Stimulated activated naive CD8-positive, alpha-beta T cell treated with anti-CD3 and anti-CD28 coated beads, Interleukin-15, amount 100 ng/mL, for 72 hours (primary cell): ENCODE data around the gene FLT1.
A peak's percentile ranks its signal among the peaks of the same experiment; 100 is the strongest.

Experiments
- ATAC-seq: fragments of 150-1000 bp; cut with Tn5 transposase; 2 replicates; pipeline ENCODE4 v1.10.0; 2021; ENCODE audit warnings: mild to moderate bottlenecking, moderate library complexity
- DNase-seq, 2 donors: peaks; one replicate each; pipeline ENCODE4 v3.0.0; 2021 to 2022
- H3K27ac Mint-ChIP-seq, 2 donors: one replicate each; pipeline ENCODE4 v1.8.0; 2022; ENCODE audit warnings: mild to moderate bottlenecking in 2 of 2, mixed read lengths in 2 of 2, moderate library complexity in 2 of 2
- H3K27me3 Mint-ChIP-seq: one replicate; pipeline ENCODE4 v1.8.0; 2022; ENCODE audit warnings: mixed read lengths
- H3K4me1 Mint-ChIP-seq: one replicate; pipeline ENCODE4 v1.8.0; 2022; ENCODE audit warnings: mild to moderate bottlenecking, mixed read lengths
- H3K4me3 Mint-ChIP-seq, 2 donors: one replicate each; pipeline ENCODE4 v1.8.0; 2022; ENCODE audit warnings: mild to moderate bottlenecking in 2 of 2, mixed read lengths in 2 of 2, moderate library complexity in 1 of 2
- H3K9me3 Mint-ChIP-seq, 2 donors: one replicate each; pipeline ENCODE4 v1.8.0; 2022; ENCODE audit warnings: mixed read lengths in 2 of 2

FLT1 gene

DNA sequence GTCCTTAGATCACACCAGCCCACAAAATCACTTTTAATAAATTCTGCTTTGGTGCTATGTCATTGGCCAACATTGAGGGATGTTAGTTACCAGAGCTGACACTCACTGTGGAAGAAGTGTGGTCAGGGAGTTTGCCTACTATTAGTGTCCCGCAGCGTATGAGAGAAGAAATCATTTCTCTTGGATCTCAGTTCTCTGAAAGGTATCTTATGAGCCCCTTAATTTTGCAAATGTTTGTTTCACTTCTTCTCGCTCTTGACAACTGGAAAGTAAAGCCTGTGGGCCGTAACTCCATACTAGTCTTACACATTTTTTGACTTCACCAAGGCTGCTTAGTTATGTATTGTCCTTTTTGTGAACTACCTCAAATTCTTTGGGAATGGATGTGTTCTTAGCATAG, 80.9 kb downstream of the FLT1 start:
- DNase-seq, result no peak
- Mint-ChIP-seq H3K27ac (no peak overlapping the region), H3K9me3 (no peaks in the 10 kb centered on the region), H3K4me1 (peaks cover 12% of the 10 kb centered on the region), H3K4me3 (no peak overlapping the region), H3K27me3 (peaks cover 12% of the 10 kb centered on the region)
- ATAC-seq, result no peak

DNA sequence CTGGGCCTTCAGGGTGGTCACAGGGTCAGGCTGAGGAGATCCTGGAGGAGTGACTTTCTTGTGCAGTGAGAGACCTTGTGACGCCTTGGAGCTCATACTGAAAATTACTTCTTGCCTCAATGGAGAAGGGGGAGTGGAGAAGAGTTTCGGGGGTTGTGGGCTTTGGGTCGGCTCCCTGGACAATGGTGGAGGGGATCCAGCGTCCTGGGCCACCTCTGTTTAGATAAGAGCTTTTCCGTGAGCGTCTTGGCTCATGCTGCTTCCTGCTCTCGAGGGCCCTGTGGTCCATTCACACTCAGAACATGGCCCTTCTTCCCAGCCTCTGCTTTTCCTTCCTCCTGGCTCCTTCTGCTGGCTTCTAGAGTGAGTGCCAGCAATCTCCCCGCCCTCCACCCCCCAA, 81.9 kb downstream of the FLT1 start:
- Mint-ChIP-seq H3K27me3 (peaks cover 13% of the 10 kb centered on the region), H3K4me3 (no peak overlapping the region), H3K27ac (no peak overlapping the region), H3K9me3 (no peaks in the 10 kb centered on the region), H3K4me1 (peaks cover 23% of the 10 kb centered on the region)
- ATAC-seq (no peak), DNase-seq (no peak)

DNA sequence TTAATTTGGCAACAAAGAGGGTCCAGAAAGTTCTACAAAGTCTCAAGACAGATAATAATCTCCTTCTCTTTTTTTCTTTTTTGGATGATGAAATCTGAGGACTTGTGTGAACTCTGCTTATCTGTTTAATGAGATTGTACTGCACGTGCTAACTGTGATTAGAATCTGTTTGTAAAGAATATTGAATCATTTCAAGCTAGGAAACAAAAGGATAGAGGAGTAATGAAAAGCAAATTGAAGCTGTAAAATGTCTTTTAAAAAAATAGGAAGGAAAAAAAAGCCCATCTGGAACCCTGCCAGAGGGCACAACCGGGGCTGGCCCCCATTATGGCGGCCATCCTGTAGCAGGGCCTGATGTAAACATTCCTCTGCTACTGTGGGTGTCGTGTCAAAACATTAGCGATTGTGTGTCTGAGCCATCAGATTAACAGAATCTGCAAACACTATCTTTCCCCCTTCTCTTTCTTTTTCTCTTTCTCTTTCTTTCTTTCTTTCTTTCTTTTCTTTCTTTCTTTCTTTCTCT, 83.0 kb downstream of the FLT1 start:
- Mint-ChIP-seq H3K4me1 (peaks cover 25% of the 10 kb centered on the region), H3K4me3 (no peak overlapping the region), H3K27me3 (peaks cover 13% of the 10 kb centered on the region), H3K9me3 (no peaks in the 10 kb centered on the region), H3K27ac (peak overlapping the region in 1 of 2 donors; percentile 58)
- DNase-seq (no peak), ATAC-seq (no peak)

DNA sequence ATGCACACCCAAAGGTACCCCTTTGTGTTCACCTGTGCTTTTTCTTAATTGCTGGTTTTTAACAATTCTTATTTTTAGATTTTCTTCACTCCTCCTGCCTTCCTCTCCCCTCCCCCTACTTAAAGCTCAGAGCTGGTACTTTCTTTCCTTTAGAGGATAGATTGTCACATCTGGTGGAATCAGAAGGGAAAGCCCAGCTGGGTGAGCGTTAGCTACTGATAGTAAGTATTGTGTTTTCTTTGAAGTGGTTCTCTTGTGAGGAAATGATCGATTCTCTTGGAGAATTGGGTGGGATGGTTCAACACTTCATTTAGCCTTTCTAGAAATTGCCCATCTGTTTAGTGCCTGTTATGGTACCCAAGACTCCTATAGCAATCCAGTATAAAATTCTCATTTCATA, 84.8 kb downstream of the FLT1 start:
- H3K4me3 Mint-ChIP-seq, result no peak overlapping the region

DNA sequence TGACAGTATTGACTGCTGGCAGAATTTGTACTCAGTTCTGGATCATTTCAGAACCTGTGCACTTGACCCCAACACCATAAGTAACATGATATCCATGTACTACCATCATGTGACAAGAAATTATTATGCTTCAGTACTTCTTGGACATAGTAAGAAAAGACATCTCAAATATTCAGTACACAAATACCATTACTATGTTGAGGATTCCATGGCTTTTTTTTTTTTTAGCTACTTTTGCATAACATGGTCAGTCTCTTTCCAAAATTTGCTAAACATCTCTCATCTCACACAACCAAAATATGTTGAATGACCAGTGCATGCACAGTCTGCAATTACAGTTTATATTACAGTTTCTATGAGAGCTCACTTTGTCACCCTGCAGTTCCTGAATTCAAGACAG, 85.3 kb downstream of the FLT1 start:
- H3K4me3 Mint-ChIP-seq, result no peak overlapping the region
- no peak for DNase-seq
- ATAC-seq, result no peak
- peaks cover 25% of the 10 kb centered on the region for H3K4me1 Mint-ChIP-seq
- no peak overlapping the region for H3K27ac Mint-ChIP-seq
- no peaks in the 10 kb centered on the region for H3K9me3 Mint-ChIP-seq
- peaks cover 13% of the 10 kb centered on the region for H3K27me3 Mint-ChIP-seq

More for the DNA sequence above, 84.8 kb downstream of the FLT1 start:
- no peaks in the 10 kb centered on the region for H3K9me3 Mint-ChIP-seq
- H3K27ac Mint-ChIP-seq, result no peak overlapping the region
- no peak for ATAC-seq
- peaks cover 25% of the 10 kb centered on the region for H3K4me1 Mint-ChIP-seq
- no peak for DNase-seq
- peaks cover 13% of the 10 kb centered on the region for H3K27me3 Mint-ChIP-seq

DNA sequence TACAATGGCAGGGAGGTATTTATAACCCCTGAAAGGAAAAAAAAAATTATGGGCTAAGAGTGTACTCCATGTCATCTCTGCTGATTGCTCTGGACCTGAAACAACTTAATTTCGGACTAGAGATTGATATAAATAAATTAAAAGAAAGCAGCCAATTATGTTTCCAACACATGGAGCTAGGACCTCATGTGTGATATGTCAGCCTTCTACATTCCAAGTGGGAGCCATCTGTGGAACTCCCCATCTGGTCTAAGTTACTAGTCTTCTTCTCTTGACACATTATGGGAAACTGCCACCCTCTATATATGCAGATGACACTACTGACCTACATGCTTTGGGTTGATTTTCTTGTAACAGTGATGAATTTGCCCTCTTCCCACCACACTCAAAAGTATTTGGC, 86.1 kb downstream of the FLT1 start:
- no peak for DNase-seq
- H3K27me3 Mint-ChIP-seq, result peaks cover 13% of the 10 kb centered on the region
- H3K4me1 Mint-ChIP-seq, result peaks cover 25% of the 10 kb centered on the region
- ATAC-seq, result no peak
- no peak overlapping the region for H3K27ac Mint-ChIP-seq
- no peak overlapping the region for H3K4me3 Mint-ChIP-seq
- H3K9me3 Mint-ChIP-seq, result no peaks in the 10 kb centered on the region

DNA sequence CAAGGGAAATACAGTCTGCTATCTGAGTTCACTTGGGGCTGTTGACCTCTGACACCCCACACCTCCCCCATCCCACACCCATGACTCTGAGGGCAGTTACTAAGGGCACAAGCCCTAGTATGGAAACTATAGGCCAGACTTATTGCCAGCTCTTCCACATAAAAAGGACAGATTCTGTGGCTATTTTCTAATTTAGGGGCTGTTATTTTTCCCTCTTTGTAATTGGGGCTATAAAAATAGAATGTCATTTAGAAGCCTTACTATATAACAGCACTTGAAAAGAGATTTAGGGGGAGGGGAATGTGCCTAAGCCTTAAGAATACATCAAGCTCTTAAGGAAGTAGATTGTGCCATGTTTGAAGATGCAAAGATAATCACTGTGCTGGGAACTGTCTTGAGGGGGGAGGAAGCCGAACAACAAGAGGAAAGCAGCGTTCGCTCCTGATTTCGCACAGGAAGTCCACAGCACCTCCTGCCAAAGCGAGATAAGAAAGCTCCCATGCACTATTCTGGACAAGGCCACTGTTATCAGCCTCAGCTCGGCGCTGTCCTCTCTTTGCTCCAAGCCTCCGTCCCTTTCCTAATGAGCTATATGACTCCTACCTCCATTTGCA, 86.6 kb downstream of the FLT1 start:
- Mint-ChIP-seq H3K4me3 (no peak overlapping the region), H3K27ac (no peak overlapping the region), H3K27me3 (peaks cover 13% of the 10 kb centered on the region), H3K9me3 (no peaks in the 10 kb centered on the region), H3K4me1 (peaks cover 25% of the 10 kb centered on the region)
- ATAC-seq (no peak), DNase-seq (no peak)

DNA sequence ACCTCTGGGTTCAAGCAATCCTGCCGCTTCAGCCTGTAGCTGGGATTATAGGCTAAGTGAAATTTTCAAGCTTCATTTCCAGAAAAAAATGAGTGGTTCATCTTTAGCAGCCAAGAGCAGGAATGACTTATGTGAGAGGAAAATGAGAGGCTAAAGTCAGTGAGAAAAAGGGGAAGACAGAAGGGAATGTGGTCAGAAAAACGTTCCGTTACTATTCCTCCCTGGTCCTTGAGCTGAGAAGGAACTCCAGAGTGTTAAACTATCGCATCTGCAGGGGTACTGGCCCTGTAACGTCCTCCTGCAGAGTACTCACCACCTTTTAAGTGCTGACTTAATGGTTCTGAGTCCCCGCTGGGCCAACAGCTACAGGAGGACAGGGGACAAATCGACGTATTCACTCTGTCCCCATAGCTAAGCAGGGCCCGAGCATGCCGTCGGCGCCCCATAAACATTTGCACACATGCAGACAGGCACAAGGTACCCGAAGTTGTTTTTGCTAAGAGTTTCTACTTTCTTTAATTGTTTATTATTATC, 88.1 kb downstream of the FLT1 start:
- Mint-ChIP-seq H3K9me3 (no peaks in the 10 kb centered on the region), H3K4me1 (peaks cover 27% of the 10 kb centered on the region), H3K4me3 (no peak overlapping the region), H3K27ac (no peak overlapping the region), H3K27me3 (peaks cover 13% of the 10 kb centered on the region)
- no peak for ATAC-seq
- no peak for DNase-seq

DNA sequence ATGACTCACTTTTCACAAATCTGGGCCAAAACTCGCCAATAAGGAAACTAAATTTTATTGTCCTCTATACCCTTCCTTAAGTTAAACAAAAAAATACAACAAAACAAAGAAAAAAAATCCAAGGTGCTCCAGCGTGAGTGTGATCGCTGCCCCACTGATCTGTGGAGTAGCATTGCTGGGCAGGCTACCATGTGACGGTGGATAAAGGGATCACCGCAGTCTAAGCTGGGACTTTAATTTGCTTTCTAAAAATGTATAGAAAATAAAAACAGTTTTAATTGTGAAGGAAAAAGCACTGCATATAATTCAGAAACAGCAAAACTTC, 92.9 kb downstream of the FLT1 start:
- no peaks in the 10 kb centered on the region for H3K9me3 Mint-ChIP-seq
- no peaks in the 10 kb centered on the region for H3K27me3 Mint-ChIP-seq
- H3K4me3 Mint-ChIP-seq, result no peak overlapping the region
- ATAC-seq (no peak), DNase-seq (no peak)
- peaks cover 9% of the 10 kb centered on the region for H3K4me1 Mint-ChIP-seq
- H3K27ac Mint-ChIP-seq, result no peak overlapping the region

DNA sequence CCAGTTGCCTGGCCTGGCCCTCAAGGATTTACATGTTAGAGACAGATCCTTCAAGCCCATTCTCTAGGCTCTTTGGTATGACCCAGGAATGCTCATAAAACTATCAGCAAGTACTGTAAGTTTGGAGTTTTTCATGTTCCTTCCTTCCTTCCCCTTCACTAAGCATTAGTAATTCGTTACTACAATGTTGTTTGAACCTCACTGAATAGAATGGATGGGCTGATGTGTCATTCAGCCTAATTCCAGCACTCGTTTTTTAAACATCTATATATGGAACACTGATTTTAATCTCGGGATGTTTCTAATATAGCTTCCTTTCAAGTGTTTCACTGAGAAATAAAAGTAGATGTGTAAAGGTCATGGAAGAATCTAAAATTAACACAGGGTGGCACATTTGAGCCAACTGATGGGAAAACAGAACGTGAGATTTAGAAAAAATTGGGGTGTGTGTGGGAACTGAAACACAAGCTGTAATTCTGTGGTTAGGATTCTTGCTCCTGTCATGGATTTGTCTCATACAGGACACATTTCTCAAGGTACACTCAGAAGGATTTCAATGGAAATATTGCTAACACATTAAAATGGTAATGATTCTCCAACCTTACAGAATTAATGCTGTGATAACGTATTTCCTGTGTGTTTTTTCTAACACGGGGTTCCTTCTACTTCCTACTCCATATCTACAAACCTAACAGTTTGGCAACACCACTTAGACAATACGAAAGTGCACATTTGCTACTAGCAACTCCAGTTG, 93.4 kb downstream of the FLT1 start:
- Mint-ChIP-seq H3K4me3 (no peak overlapping the region), H3K9me3 (no peaks in the 10 kb centered on the region), H3K4me1 (peaks cover 9% of the 10 kb centered on the region), H3K27ac (no peak overlapping the region), H3K27me3 (no peaks in the 10 kb centered on the region)
- no peak for DNase-seq
- ATAC-seq, result no peak

DNA sequence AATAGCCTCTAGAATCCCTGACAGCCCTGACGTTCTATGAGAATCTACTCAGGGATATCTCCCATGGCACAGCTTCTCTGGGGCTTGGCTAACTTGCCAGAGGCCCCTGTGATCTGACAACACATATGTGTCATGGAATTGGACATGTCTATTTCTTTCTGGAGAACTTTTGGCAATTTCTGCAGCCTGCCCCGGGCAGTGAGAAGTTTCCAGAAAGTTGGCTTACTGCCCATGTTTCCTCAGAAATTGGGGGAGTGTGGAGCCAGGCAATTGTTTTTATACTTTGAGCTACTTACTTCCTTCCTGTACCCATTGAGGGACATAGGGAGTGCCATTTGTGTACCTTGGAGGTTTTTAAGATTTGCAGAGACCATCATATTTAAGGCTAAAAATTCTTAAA, 98.9 kb downstream of the FLT1 start:
- ATAC-seq (no peak), DNase-seq (no peak)
- no peaks in the 10 kb centered on the region for H3K9me3 Mint-ChIP-seq
- no peaks in the 10 kb centered on the region for H3K4me1 Mint-ChIP-seq
- no peak overlapping the region for H3K4me3 Mint-ChIP-seq
- no peak overlapping the region for H3K27ac Mint-ChIP-seq
- H3K27me3 Mint-ChIP-seq, result no peaks in the 10 kb centered on the region

DNA sequence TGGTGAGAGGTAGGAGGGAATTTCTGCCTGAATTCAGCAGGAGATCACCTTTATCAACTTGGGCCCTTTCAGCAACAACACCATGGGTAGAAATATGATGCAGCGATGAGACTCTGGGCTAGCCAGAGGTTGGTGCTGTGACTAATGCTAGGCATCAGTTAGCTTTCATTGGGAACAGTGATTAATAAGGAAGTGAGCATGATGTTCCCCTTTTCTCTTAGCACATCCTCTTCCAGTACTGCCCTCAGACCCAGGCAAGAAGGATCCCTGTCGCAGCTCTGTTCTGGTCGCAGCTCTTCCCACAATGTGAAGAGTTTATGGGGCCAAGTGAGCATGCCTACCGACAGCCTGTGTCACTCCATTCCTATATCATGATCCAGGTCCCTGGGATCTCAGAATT, 100.5 kb downstream of the FLT1 start:
- Mint-ChIP-seq H3K4me3 (no peak overlapping the region), H3K4me1 (no peaks in the 10 kb centered on the region), H3K9me3 (no peaks in the 10 kb centered on the region), H3K27me3 (no peaks in the 10 kb centered on the region), H3K27ac (no peak overlapping the region)
- ATAC-seq (no peak), DNase-seq (no peak)

DNA sequence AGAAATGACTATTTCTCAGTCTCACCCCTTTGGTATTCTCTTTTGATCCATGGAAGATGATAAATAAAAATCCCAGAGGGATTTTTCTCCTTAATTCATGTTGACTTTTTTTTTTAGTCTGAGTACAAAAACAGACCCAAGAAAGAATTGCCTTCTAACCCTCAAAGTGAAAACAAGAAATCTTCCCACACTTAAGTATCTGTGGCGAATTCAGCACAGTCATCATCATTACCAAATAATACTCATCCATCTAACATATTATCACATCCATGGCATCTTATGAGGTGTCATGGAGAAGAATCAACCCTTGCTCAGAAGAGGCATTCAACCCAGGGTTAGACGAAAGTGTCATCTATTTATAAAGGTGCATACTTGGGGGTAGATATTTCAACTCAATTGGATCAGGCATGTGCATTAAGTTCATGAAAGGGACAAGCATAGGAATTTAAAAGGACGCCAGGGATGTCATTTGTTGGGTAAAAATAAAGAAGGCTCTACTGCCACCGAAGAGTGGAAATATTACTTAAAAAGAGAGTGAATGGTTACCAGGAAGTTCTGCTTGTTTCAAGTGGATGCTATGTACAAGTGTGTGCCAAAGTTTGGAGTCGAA, 101.9 kb downstream of the FLT1 start:
- H3K9me3 Mint-ChIP-seq, result no peaks in the 10 kb centered on the region
- H3K4me1 Mint-ChIP-seq, result no peaks in the 10 kb centered on the region
- no peak overlapping the region for H3K27ac Mint-ChIP-seq
- H3K4me3 Mint-ChIP-seq, result no peak overlapping the region
- no peaks in the 10 kb centered on the region for H3K27me3 Mint-ChIP-seq
- ATAC-seq, result no peak
- no peak for DNase-seq

DNA sequence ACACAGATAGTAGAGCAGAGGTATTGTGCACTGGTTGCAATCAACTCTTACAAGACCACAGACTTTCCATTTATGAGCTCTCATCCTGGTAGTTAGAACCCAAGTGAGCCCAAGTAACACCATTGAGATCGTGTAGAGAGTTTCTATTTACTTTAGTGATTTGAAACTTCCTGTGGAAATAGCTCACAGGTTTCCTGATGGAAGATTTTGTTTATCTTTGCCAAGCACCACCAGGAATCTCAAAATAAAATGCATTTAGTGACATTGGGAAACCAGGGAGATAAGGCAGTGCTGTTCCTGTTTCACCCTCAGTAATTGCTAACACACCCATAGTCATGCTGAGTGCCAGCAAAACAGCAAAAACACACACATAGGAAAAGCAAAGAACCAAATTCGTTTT, 102.5 kb downstream of the FLT1 start:
- Mint-ChIP-seq H3K27ac (no peak overlapping the region), H3K4me3 (no peak overlapping the region), H3K27me3 (no peaks in the 10 kb centered on the region), H3K4me1 (no peaks in the 10 kb centered on the region), H3K9me3 (no peaks in the 10 kb centered on the region)
- ATAC-seq, result no peak
- no peak for DNase-seq

DNA sequence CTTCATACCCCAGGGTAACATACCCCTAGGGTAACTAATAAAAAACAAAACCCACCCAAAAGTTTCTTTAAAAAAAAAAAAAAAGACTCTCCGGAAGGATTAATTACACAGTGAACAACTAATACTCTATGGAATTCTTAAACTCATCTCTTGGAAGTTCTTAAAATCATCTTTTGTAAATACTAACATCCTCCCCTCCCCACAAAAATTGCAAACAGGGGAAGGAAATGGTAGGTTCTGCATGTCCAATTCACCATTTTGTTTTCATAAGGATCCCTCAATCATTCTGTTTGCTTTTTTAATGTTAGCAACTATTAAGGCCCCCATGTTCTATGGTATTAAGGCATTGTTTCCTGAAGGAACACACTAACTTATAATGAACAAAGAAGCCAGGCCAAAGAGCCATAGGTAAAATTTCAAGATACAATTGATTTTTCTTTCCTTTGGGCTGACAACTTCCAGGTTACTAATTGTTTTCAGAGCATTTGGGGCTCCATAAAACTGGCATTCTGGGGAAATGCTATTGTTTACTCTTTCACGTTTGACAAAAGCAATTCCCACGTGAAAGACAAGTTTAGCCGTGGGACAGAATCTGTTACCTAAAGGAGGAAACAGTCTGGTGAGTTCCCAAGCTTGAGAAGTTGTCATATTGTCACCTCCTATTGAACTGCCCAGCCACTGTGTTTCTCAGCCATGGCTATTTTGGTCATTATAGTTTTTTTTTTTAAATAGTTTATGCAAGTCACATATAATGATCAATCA, 107.0 kb downstream of the FLT1 start:
- Mint-ChIP-seq H3K4me3 (no peak overlapping the region), H3K27me3 (no peaks in the 10 kb centered on the region), H3K9me3 (no peaks in the 10 kb centered on the region), H3K4me1 (no peaks in the 10 kb centered on the region), H3K27ac (no peak overlapping the region)
- DNase-seq, result no peak
- no peak for ATAC-seq

DNA sequence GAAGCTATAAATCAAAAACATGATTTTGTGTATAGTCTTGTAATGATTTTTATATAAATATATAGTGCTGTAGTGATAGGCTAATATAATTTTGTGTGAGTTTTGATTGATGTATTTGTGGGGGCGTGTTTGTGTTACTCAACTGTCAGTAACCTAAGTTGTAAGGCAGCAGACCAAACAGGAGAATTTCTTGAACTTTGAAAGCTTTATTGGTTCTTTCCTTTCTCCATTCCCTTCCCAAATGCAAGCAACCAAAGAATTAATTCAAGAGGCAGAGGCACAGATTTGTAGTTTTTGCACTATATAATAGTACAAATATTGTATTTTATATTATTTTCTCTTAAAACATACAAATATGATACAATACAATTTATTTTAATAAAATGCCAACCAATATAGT, 109.6 kb downstream of the FLT1 start:
- Mint-ChIP-seq H3K9me3 (no peaks in the 10 kb centered on the region), H3K4me3 (no peak overlapping the region), H3K27ac (no peak overlapping the region), H3K4me1 (no peaks in the 10 kb centered on the region), H3K27me3 (no peaks in the 10 kb centered on the region)
- no peak for ATAC-seq
- DNase-seq, result no peak
